ENCODE data around the gene KCTD18. TPM values are rescaled to one million over a fixed set of nuclear protein-coding genes. Genes with fewer than 3 reads are reported as not detected.

Gene KCTD18
- total and polyA plus RNA-seq, 10 of the 15 experiments (the other 5 are each of a cell fraction or from before 2014, with no cell fraction given), result 1.4 to 16.9 (median 12.5) TPM

GRCh38 chr2:200523158-200523557, 13.3 kb upstream of the KCTD18 start:
- ChIA-PET CTCF (interaction anchor here (4.5 kb wide), 1 partner anchor 13 kb away, joined by 21 read pairs; the partner anchor contains the start of gene KCTD18), POLR2A (interaction anchor here (0.5 to 1.9 kb wide), 2 partner anchors 14 to 193 kb away, joined by 3 to 5 read pairs; partner anchors contain the start of gene KCTD18), SMC1A (ENCODE audit: uncharacterized antibody, unreplicated experiment) (interaction anchor here (0.7 to 1.3 kb wide), 3 partner anchors 10 to 165 kb away, joined by 3 to 4 read pairs (median 3); no protein-coding TSS in a partner anchor), RAD21 (ENCODE audit: unreplicated experiment) (no interaction called here)
- FAIRE-seq (no peak), ATAC-seq (no peak), DNase-seq (ENCODE audit: low read depth, low spot score) (no peak)
- Histone ChIP-seq H3K4me1 (ENCODE audit: control insufficient read depth, insufficient read depth, low read length) (peaks cover 3% of the 10 kb centered on the region; the same call in 1 of the 2 replicates), H3K27ac (ENCODE audit: control insufficient read depth, insufficient read depth) (no peak overlapping the region), H3K9me3 (replicated peaks; ENCODE audit: control insufficient read depth, insufficient read depth, low read length) (no peaks in the 10 kb centered on the region), H3K4me3 (no peak overlapping the region), H3K79me2 (ENCODE audit: control insufficient read depth, insufficient read depth, low read length) (peaks cover 21% of the 10 kb centered on the region), H4K20me1 (ENCODE audit: control insufficient read depth, insufficient read depth) (no peaks in the 10 kb centered on the region), H3K36me3 (ENCODE audit: control insufficient read depth in 2 of 2, insufficient read depth in 2 of 2, low read length in 1 of 2) (no peaks in the 10 kb centered on the region), H2AFZ (ENCODE audit: control insufficient read depth, low read depth, low read length) (no peak overlapping the region), H3K9ac (ENCODE audit: control insufficient read depth, insufficient read depth, low read length) (no peak overlapping the region), H3K27me3 (replicated peaks in 1 of 2; ENCODE audit: control insufficient read depth in 2 of 2, insufficient read depth in 2 of 2, low read length in 1 of 2) (no peaks in the 10 kb centered on the region; a peak in 1 of 4 replicates), H3K4me2 (ENCODE audit: control insufficient read depth, insufficient read depth) (no peak overlapping the region)
- BruUV-seq (replicated peaks), result no TSS peak
- in situ Hi-C loops (cut with MboI) (no loop called here), intact Hi-C loops (cut with micrococcal nuclease; ENCODE audit: unreplicated experiment) (no loop called here)
- WGBS (ENCODE audit: insufficient coverage, insufficient replicate concordance, low lambda C conversion rate, missing lambda C conversion rate), result 47% methylated on average over 3 of the region's 3 CpGs
- TF ChIP-seq HCFC1 (IDR thresholded peaks at IDR 0.05; ENCODE audit: low read length) (no peak), IRF4 (IDR thresholded peaks at IDR 0.05; ENCODE audit: low read depth, low read length) (no peak), ZNF274 (IDR thresholded peaks at IDR 0.05; ENCODE audit: insufficient read depth, insufficient read length) (no peak), USF1 (IDR thresholded peaks at IDR 0.05; ENCODE audit: borderline replicate concordance, extremely low read length, insufficient read depth, low read depth, low read length) (no peak), CBFB (IDR thresholded peaks at IDR 0.05; ENCODE audit: low read depth) (no peak), ZNF687 (IDR thresholded peaks at IDR 0.05) (no peak), MTA2 (IDR thresholded peaks at IDR 0.05; ENCODE audit: low read depth) (no peak), ZNF384 (IDR thresholded peaks at IDR 0.05; ENCODE audit: borderline replicate concordance, low read depth, low read length) (no peak), CHD4 (IDR thresholded peaks at IDR 0.05) (no peak), NFXL1 (IDR thresholded peaks at IDR 0.05; ENCODE audit: borderline replicate concordance) (no peak), ZBTB11 (CRISPR knock-in tag; IDR thresholded peaks at IDR 0.05) (no peak), DPF2 (IDR thresholded peaks at IDR 0.05) (no peak), YBX1 (IDR thresholded peaks at IDR 0.05) (no peak), MYC (IDR thresholded peaks at IDR 0.05; ENCODE audit: insufficient read depth, insufficient read length, insufficient replicate concordance, low read length, severe bottlenecking) (no peak), NKRF (conservative IDR thresholded peaks at IDR 0.05) (no peak)
